DMS53 treated with DMSO at 0.1 percent for 48 hours (cell line): ENCODE results near the gene POU4F3.
"Not testable (repeated sequence)": the region's sequence is repeated elsewhere in the genome, so short reads cannot be mapped to it uniquely, and the experiment has no call there.

ENCODE experiments used
- DNase-seq: peaks from one replicate; lab custom pipeline; 2025; ENCODE audit not compliant: unreplicated experiment; lab: John Stamatoyannopoulos, UW

Gene POU4F3

GRCh38 chr5:146338774-146339714 lies at the start of gene POU4F3:
Gene POU4F3, plus strand, starts transcription at chr5:146338839. Its CDS starts 274 bp downstream, at chr5:146339113.
- peak; percentile 12 for DNase-seq

- no peak for DNase-seq
These were observed 48.3 kb upstream of the POU4F3 start for GRCh38 chr5:146290318-146290717.

- peak; percentile 62 for DNase-seq
These were observed 47.1 kb upstream of the POU4F3 start for GRCh38 chr5:146291421-146292074.

GRCh38 chr5:146296245-146296644 lies 42.4 kb upstream of the POU4F3 start:
- no peak for DNase-seq

GRCh38 chr5:146298920-146299319 lies 39.7 kb upstream of the POU4F3 start:
- DNase-seq = not testable (repeated sequence)

GRCh38 chr5:146301626-146302025 lies 37.0 kb upstream of the POU4F3 start:
- DNase-seq = no peak

- DNase-seq = no peak
These were observed 36.2 kb upstream of the POU4F3 start for GRCh38 chr5:146302406-146302805.

- no peak for DNase-seq
These were observed 31.8 kb upstream of the POU4F3 start for GRCh38 chr5:146306838-146307237.

GRCh38 chr5:146307796-146308195 lies 30.8 kb upstream of the POU4F3 start:
- DNase-seq = no peak

- no peak for DNase-seq
These were observed 28.1 kb upstream of the POU4F3 start for GRCh38 chr5:146310540-146310939.

- no peak for DNase-seq
These were observed 27.4 kb upstream of the POU4F3 start for GRCh38 chr5:146311278-146311677.

GRCh38 chr5:146313027-146313426 lies 25.6 kb upstream of the POU4F3 start:
- no peak for DNase-seq

GRCh38 chr5:146321571-146321970 lies 17.1 kb upstream of the POU4F3 start:
- DNase-seq = no peak

GRCh38 chr5:146327257-146327870 lies 11.3 kb upstream of the POU4F3 start:
- no peak for DNase-seq

GRCh38 chr5:146327989-146328388 lies 10.7 kb upstream of the POU4F3 start:
- no peak for DNase-seq

GRCh38 chr5:146329697-146330096 lies 8.9 kb upstream of the POU4F3 start:
- no peak for DNase-seq

- DNase-seq = no peak
These were observed 7.2 kb upstream of the POU4F3 start for GRCh38 chr5:146331423-146331822.

- no peak for DNase-seq
These were observed 4.5 kb upstream of the POU4F3 start for GRCh38 chr5:146334074-146334533.

GRCh38 chr5:146336197-146336596 lies 2.4 kb upstream of the POU4F3 start:
- no peak for DNase-seq

GRCh38 chr5:146337264-146337904 lies 1.3 kb upstream of the POU4F3 start:
- DNase-seq = no peak

- no peak for DNase-seq
These were observed 711 bp upstream of the POU4F3 start for GRCh38 chr5:146337928-146338327.
